SU-DHL-6 (cell line): Measurements from ENCODE around the gene COL24A1.
A peak's percentile ranks its signal among the peaks of the same experiment; 100 is the strongest.

ENCODE experiments used
- H2AFZ ChIP-seq: fragments of 200-600 bp; sonication (generic); 2 replicates; pipeline ENCODE4 v1.6.1; 2014; ENCODE audit warnings: low read depth, mild to moderate bottlenecking, moderate library complexity, mixed read lengths, antibody characterized with exemption, low read length; ENCODE audit not compliant: severe bottlenecking
- H3F3A ChIP-seq: fragments of 200-600 bp; shearing (Covaris generic); 2 replicates; pipeline ENCODE4 v1.6.0; 2016; ENCODE audit warnings: antibody characterized with exemption, mild to moderate bottlenecking; ENCODE audit not compliant: insufficient read depth
- H3K27ac ChIP-seq: fragments of 200-600 bp; sonication (generic); 2 replicates; pipeline ENCODE4 v1.5.1; 2016; ENCODE audit warnings: low read depth, mild to moderate bottlenecking, low read length, moderate library complexity, mixed read lengths
- H3K27me3 ChIP-seq: fragments of 200-600 bp; sonication (generic), shearing (Covaris generic); 2 replicates; pipeline ENCODE4 v1.6.0; 2014; ENCODE audit warnings: mild to moderate bottlenecking, low read length
- H3K36me3 ChIP-seq: fragments of 200-600 bp; sonication (generic); 2 replicates; pipeline ENCODE4 v1.6.1; 2014; ENCODE audit warnings: mild to moderate bottlenecking, low read length, mixed read lengths
- H3K4me2 ChIP-seq: fragments of 300-600, 200-600 bp; shearing (Covaris generic), sonication (generic); 2 replicates; pipeline ENCODE4 v1.6.0; 2014; ENCODE audit warnings: low read length, low read depth, mild to moderate bottlenecking; ENCODE audit not compliant: poor library complexity, severe bottlenecking
- H3K4me3 ChIP-seq: fragments of 200-600 bp; sonication (generic); 2 replicates; pipeline ENCODE4 v1.5.1; 2014; ENCODE audit warnings: antibody characterized with exemption, low read length, mild to moderate bottlenecking, mixed read lengths; ENCODE audit not compliant: insufficient read depth, poor library complexity, severe bottlenecking
- H3K79me2 ChIP-seq: fragments of 200-600 bp; sonication (generic); 2 replicates; pipeline ENCODE4 v1.6.1; 2014; ENCODE audit warnings: mild to moderate bottlenecking, low read length, moderate library complexity; ENCODE audit not compliant: insufficient read depth
- H3K9ac ChIP-seq: fragments of 200-600 bp; sonication (generic); 2 replicates; pipeline ENCODE4 v1.7.0; 2014; ENCODE audit warnings: mild to moderate bottlenecking, low read length
- H3K9me2 ChIP-seq: fragments of 200-600 bp; sonication (generic); replicated peaks from 2 replicates; pipeline ENCODE4 v1.6.1; 2014; ENCODE audit warnings: low read length; ENCODE audit not compliant: insufficient read depth
- H3K9me3 ChIP-seq: fragments of 200-600 bp; sonication (generic); 2 replicates; pipeline ENCODE4 v1.6.1; 2014; ENCODE audit warnings: low read length, mixed read lengths; ENCODE audit not compliant: insufficient read depth
- H4K20me1 ChIP-seq: fragments of 200-600 bp; sonication (generic); 2 replicates; pipeline ENCODE4 v1.6.1; 2014; ENCODE audit warnings: low read depth, mild to moderate bottlenecking, antibody characterized with exemption, low read length, moderate library complexity, mixed read lengths
- EZH2phosphoT487 ChIP-seq: fragments of 200-600 bp; sonication (generic), shearing (Covaris generic); conservative IDR thresholded peaks from 2 replicates; pipeline ENCODE4 v1.6.1; 2018; ENCODE audit warnings: mild to moderate bottlenecking, antibody characterized with exemption, low read length, moderate library complexity, mixed read lengths
- TF ChIP-seq, protein P1 (sequence below): fragments of 200-600 bp; sonication (generic); IDR thresholded peaks from one replicate; pipeline ENCODE4 v1.5.1; 2017; ENCODE audit warnings: antibody characterized with exemption, mild to moderate bottlenecking, low read length, moderate library complexity; ENCODE audit not compliant: insufficient read depth, poor library complexity, severe bottlenecking

Gene COL24A1

DNA sequence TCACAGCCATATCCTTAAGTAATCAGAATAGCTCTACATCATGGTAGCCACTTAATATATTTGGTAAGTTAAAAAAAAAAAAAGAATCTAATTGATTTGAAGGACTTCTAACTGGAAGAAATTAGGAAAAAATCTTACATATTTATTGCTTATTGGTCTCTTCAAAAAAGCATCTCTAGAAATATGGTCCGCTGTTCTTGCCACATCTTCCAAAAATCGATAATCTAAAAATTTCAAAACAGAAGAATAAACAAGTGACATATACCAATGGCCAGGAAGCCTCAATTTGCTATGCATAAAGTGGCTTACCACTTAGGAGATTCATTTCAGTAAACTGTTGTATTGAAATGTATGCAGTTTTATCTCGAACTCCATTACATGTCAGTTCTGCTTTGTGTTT is 450.6 kb downstream of the COL24A1 start:
- H3F3A ChIP-seq = no peaks in the 10 kb centered on the region
- peak overlapping the region; percentile 60 for H3K4me2 ChIP-seq
- H3K79me2 ChIP-seq = peaks cover 70% of the 10 kb centered on the region
- TF ChIP-seq, protein P1, sequence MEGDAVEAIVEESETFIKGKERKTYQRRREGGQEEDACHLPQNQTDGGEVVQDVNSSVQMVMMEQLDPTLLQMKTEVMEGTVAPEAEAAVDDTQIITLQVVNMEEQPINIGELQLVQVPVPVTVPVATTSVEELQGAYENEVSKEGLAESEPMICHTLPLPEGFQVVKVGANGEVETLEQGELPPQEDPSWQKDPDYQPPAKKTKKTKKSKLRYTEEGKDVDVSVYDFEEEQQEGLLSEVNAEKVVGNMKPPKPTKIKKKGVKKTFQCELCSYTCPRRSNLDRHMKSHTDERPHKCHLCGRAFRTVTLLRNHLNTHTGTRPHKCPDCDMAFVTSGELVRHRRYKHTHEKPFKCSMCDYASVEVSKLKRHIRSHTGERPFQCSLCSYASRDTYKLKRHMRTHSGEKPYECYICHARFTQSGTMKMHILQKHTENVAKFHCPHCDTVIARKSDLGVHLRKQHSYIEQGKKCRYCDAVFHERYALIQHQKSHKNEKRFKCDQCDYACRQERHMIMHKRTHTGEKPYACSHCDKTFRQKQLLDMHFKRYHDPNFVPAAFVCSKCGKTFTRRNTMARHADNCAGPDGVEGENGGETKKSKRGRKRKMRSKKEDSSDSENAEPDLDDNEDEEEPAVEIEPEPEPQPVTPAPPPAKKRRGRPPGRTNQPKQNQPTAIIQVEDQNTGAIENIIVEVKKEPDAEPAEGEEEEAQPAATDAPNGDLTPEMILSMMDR = no peak
- no peak for TF ChIP-seq EZH2phosphoT487
- no peaks in the 10 kb centered on the region for H4K20me1 ChIP-seq
- H3K9ac ChIP-seq = no peak overlapping the region
- no peak overlapping the region for H3K4me3 ChIP-seq
- no peaks in the 10 kb centered on the region for H3K9me2 ChIP-seq
- no peaks in the 10 kb centered on the region for H3K27me3 ChIP-seq
- peaks cover 40% of the 10 kb centered on the region for H3K36me3 ChIP-seq
- no peaks in the 10 kb centered on the region for H3K9me3 ChIP-seq
- H2AFZ ChIP-seq = no peak overlapping the region
- H3K27ac ChIP-seq = no peak overlapping the region

DNA sequence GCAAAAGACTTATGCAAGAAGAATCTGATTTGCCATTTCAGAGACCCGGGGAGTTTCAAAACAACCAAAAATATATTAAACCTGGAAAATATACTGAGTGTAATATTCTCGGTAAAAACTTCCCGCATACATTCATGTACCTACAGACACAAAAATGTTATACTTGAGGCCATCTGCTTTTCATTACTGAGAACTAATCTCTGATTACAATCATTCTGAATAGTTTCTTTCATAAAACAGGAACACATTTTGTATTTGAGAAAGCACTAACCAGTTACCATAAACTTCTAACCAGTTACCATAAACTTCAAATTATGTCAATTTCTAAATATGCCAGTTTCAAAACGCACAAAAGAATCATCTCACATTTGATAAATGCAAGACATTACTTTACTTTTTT is 456.1 kb downstream of the COL24A1 start:
- Histone ChIP-seq H3K9me2 (no peaks in the 10 kb centered on the region), H2AFZ (no peak overlapping the region), H3F3A (no peaks in the 10 kb centered on the region), H3K4me3 (no peak overlapping the region), H3K4me2 (no peak overlapping the region), H3K27ac (no peak overlapping the region), H3K9me3 (no peaks in the 10 kb centered on the region), H3K9ac (no peak overlapping the region), H3K36me3 (peaks cover 60% of the 10 kb centered on the region), H3K27me3 (no peaks in the 10 kb centered on the region), H3K79me2 (peaks cover 80% of the 10 kb centered on the region), H4K20me1 (0 out of 2 replicates have a peak, but pooled peaks cover 2% of the 10 kb centered on the region)
- no peak for TF ChIP-seq EZH2phosphoT487
- TF ChIP-seq, protein P1 = no peak

DNA sequence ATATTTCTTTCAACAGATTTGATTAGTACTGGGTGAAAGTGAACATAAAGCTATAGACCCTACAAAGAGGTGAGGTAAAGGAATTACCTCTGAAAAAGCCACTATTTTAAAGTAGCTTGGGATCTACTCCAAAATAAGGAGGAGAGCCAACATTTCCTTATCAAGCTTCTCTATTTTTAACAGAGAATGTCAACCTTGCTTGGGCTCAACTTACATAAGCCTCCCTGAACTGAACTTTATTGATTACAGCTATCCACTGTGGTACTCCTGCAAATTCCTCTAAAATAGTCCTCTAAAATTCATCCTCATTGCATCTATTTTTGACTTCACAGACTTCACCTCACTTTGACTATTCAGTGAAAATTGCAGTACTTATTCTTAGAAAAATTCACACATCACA is 458.7 kb downstream of the COL24A1 start:
- Histone ChIP-seq H3K36me3 (peaks cover 46% of the 10 kb centered on the region), H3K79me2 (peaks cover 64% of the 10 kb centered on the region), H3K9me3 (no peaks in the 10 kb centered on the region), H4K20me1 (0 out of 2 replicates have a peak, but pooled peaks cover 6% of the 10 kb centered on the region), H3F3A (no peaks in the 10 kb centered on the region), H3K4me3 (no peak overlapping the region), H3K27me3 (no peaks in the 10 kb centered on the region), H2AFZ (no peak overlapping the region), H3K9me2 (no peaks in the 10 kb centered on the region), H3K27ac (no peak overlapping the region), H3K9ac (no peak overlapping the region), H3K4me2 (no peak overlapping the region)
- TF ChIP-seq, protein P1 = no peak
- no peak for TF ChIP-seq EZH2phosphoT487
